Vagina (tissue), 2 donors: ENCODE measurements around the gene ATG16L1.

Source experiments
- CTCF ChIP-seq, 3 experiments: fragments of 450-650 bp in 2 of 3; fragments of 200-600 bp in 1 of 3; sonication (generic) in 1 of 3; IDR thresholded peaks; one replicate each; pipeline ENCODE4 v1.5.1; 2017 to 2019; ENCODE audit warnings: antibody characterized with exemption in 3 of 3, mild to moderate bottlenecking in 2 of 3, moderate library complexity in 2 of 3
- POLR2A ChIP-seq, 2 donors: fragments of 450-650 bp; IDR thresholded peaks; one replicate each; pipeline ENCODE4 v1.6.1; 2017; ENCODE audit warnings: antibody characterized with exemption in 2 of 2, mild to moderate bottlenecking in 2 of 2, moderate library complexity in 2 of 2

- TF ChIP-seq POLR2A (IDR thresholded peaks at IDR 0.05) (no peak), CTCF (IDR thresholded peaks at IDR 0.05) (no peak)
Measured at GRCh38 chr2:233332125-233332524, 80.7 kb downstream of the ATG16L1 start.
